Keratinocyte (primary cell): ENCODE data around the gene B3GNT5. TPM values are rescaled to one million over a fixed set of nuclear protein-coding genes. Genes with fewer than 3 reads are reported as not detected.

ENCODE experiments used
- DNase-seq: peaks from one replicate; pipeline ENCODE4 v3.0.0-alpha.2; 2011; ENCODE audit warnings: low read depth, missing footprints, low spot score
- FAIRE-seq: peaks from 2 replicates; lab custom pipeline; 2011; peaks lifted over from hg19 to GRCh38; lab: Jason Lieb, UNC
- H2AFZ ChIP-seq: 2 replicates; pipeline ENCODE4 v1.6.0; 2012; ENCODE audit warnings: low read length, control low read depth, inconsistent platforms; ENCODE audit not compliant: control insufficient read depth
- H3K27ac ChIP-seq: 2 replicates; pipeline ENCODE4 v1.5.1; 2011; ENCODE audit warnings: low read length; ENCODE audit not compliant: control insufficient read depth, insufficient read depth
- H3K27me3 ChIP-seq: 3 replicates; pipeline ENCODE4 v1.6.0; 2011; ENCODE audit warnings: low read length; ENCODE audit not compliant: control insufficient read depth, insufficient read depth; ENCODE audit errors: extremely low read depth
- H3K36me3 ChIP-seq, 2 experiments: 2 replicates in 1 of 2; 3 replicates in 1 of 2; pipeline ENCODE4 v1.5.1; 2011; ENCODE audit warnings: low read length in 2 of 2, mild to moderate bottlenecking in 1 of 2; ENCODE audit not compliant: control insufficient read depth in 2 of 2, insufficient read depth in 2 of 2; ENCODE audit errors: extremely low read depth in 1 of 2
- H3K4me1 ChIP-seq: 3 replicates; pipeline ENCODE4 v1.5.1; 2011; ENCODE audit warnings: low read length; ENCODE audit not compliant: control insufficient read depth, insufficient read depth; ENCODE audit errors: extremely low read depth
- H3K4me2 ChIP-seq: 3 replicates; pipeline ENCODE4 v1.6.0; 2011; ENCODE audit warnings: low read depth, low read length; ENCODE audit not compliant: control insufficient read depth, insufficient read depth; ENCODE audit errors: extremely low read depth
- H3K4me3 ChIP-seq, 3 experiments: fragments of 200-600 bp in 1 of 3; sonication (generic) in 1 of 3; 2 replicates in 2 of 3; 3 replicates in 1 of 3; pipeline ENCODE4 v1.5.1; 2011 to 2016; ENCODE audit warnings: low read length in 3 of 3, mild to moderate bottlenecking in 3 of 3, control low read depth in 2 of 3, inconsistent platforms in 1 of 3, low read depth in 1 of 3, mixed read lengths in 1 of 3, mixed run types in 1 of 3, moderate library complexity in 1 of 3; ENCODE audit not compliant: control insufficient read depth in 2 of 3, insufficient read depth in 2 of 3; ENCODE audit errors: extremely low read depth in 1 of 3
- H3K79me2 ChIP-seq: 2 replicates; pipeline ENCODE4 v1.6.0; 2012; ENCODE audit warnings: low read length; ENCODE audit not compliant: control insufficient read depth, insufficient read depth
- H3K9ac ChIP-seq: 3 replicates; pipeline ENCODE4 v1.6.0; 2011; ENCODE audit warnings: low read length; ENCODE audit not compliant: control insufficient read depth, insufficient read depth; ENCODE audit errors: extremely low read depth
- H3K9me1 ChIP-seq: 3 replicates; pipeline ENCODE4 v1.6.0; 2011; ENCODE audit warnings: low read length; ENCODE audit not compliant: control insufficient read depth, insufficient read depth; ENCODE audit errors: extremely low read depth
- H3K9me3 ChIP-seq: 2 replicates; pipeline ENCODE4 v1.5.1; 2012; ENCODE audit warnings: low read depth, low read length; ENCODE audit not compliant: control insufficient read depth
- H4K20me1 ChIP-seq: 3 replicates; pipeline ENCODE4 v1.6.0; 2011; ENCODE audit warnings: low read length; ENCODE audit not compliant: control insufficient read depth, insufficient read depth; ENCODE audit errors: extremely low read depth
- EZH2 ChIP-seq: IDR thresholded peaks from one replicate; pipeline ENCODE4 v1.6.1; 2012; ENCODE audit warnings: inconsistent platforms, mild to moderate bottlenecking, low read length, moderate library complexity
- dilution Hi-C: fragments of 300-500 bp; cut with MboI; formaldehyde crosslinking; loops from one replicate; pipeline ENCODE4 v1.7.0; 2020; ENCODE audit warnings: low sequenced_read_pairs; ENCODE audit not compliant: extremely low pct_ligation_motif_present
- polyA plus RNA-seq, 5 experiments: library from polyadenylated mRNA; depleted of rRNA in 3 of 5; stranded (reverse) in 3 of 5; stranded (forward) in 1 of 5; unstranded in 1 of 5; fragments of >200 nt; gene quantifications; 1 replicate in 1 of 5; 2 replicates in 3 of 5; 3 replicates in 1 of 5; pipeline versions ENCODE4 v1.2.1 to v1.2.3, GENCODE V29; 2011 to 2012; ENCODE audit warnings: missing spikeins in 2 of 5, low read depth in 1 of 5, low replicate concordance in 1 of 5
- TF ChIP-seq, protein P1 (sequence below), 3 experiments: IDR thresholded peaks in 1 of 3; conservative IDR thresholded peaks in 1 of 3; optimal IDR thresholded peaks in 1 of 3; 2 replicates in 2 of 3; 3 replicates in 1 of 3; pipeline versions ENCODE3 to v1.5.1; 2011; ENCODE audit warnings: low read length in 3 of 3, mild to moderate bottlenecking in 3 of 3, moderate library complexity in 2 of 3, control low read depth in 1 of 3, inconsistent platforms in 1 of 3; ENCODE audit not compliant: insufficient read depth in 2 of 3; ENCODE audit errors: extremely low read depth in 1 of 3

Gene B3GNT5
- polyA plus RNA-seq, 1 donor (not counting 4 experiments of a cell fraction or from before 2014, with no cell fraction given): 66.6 TPM

DNA sequence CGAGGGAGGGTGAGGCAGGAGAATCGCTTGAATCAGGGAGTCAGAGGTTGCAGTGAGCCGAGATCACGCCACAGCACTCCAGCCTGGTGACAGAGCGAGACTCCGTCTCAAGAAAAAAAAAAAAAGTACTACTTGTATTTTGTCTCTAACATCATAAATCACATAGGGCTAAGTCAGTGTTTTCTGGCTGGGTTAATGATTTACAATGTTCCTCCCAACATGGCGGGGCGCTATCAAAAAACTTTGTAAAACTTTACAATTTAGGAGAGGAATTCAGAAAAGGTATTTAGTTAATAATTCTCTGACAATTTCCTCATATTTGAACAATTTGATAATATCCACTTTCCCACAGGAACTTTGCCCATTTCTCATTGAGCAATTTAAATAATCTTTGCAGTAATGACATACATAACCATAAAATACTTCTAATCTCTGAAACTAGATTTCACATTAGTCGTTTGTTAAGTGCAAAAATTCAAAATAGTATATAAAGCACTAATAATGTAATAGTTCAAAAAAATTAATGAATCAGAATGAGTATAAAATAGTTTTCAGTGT lies 26.6 kb upstream of the B3GNT5 start:
- no peaks in the 10 kb centered on the region for H3K9me1 ChIP-seq
- DNase-seq (no peak), FAIRE-seq (no peak)
- H3K27me3 ChIP-seq: no peaks in the 10 kb centered on the region
- no peak overlapping the region for H3K4me3 ChIP-seq
- H3K4me1 ChIP-seq: peaks cover 1% of the 10 kb centered on the region
- H3K36me3 ChIP-seq: no peaks in the 10 kb centered on the region
- no peaks in the 10 kb centered on the region for H3K9me3 ChIP-seq
- no peak overlapping the region for H3K9ac ChIP-seq
- TF ChIP-seq, protein P1, sequence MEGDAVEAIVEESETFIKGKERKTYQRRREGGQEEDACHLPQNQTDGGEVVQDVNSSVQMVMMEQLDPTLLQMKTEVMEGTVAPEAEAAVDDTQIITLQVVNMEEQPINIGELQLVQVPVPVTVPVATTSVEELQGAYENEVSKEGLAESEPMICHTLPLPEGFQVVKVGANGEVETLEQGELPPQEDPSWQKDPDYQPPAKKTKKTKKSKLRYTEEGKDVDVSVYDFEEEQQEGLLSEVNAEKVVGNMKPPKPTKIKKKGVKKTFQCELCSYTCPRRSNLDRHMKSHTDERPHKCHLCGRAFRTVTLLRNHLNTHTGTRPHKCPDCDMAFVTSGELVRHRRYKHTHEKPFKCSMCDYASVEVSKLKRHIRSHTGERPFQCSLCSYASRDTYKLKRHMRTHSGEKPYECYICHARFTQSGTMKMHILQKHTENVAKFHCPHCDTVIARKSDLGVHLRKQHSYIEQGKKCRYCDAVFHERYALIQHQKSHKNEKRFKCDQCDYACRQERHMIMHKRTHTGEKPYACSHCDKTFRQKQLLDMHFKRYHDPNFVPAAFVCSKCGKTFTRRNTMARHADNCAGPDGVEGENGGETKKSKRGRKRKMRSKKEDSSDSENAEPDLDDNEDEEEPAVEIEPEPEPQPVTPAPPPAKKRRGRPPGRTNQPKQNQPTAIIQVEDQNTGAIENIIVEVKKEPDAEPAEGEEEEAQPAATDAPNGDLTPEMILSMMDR (optimal IDR thresholded peaks at IDR 0.05 in 1 of 3, IDR thresholded peaks at IDR 0.05 in 1 of 3, conservative IDR thresholded peaks at IDR 0.05 in 1 of 3; ENCODE audit: extremely low read depth in 1 of 3, insufficient read depth in 2 of 3, low read length in 3 of 3): no peak
- no peak for TF ChIP-seq EZH2
- dilution Hi-C loops: no loop called here
- H3K79me2 ChIP-seq: no peaks in the 10 kb centered on the region
- H2AFZ ChIP-seq: no peak overlapping the region
- no peaks in the 10 kb centered on the region for H4K20me1 ChIP-seq
- no peak overlapping the region for H3K27ac ChIP-seq
- H3K4me2 ChIP-seq: no peak overlapping the region

DNA sequence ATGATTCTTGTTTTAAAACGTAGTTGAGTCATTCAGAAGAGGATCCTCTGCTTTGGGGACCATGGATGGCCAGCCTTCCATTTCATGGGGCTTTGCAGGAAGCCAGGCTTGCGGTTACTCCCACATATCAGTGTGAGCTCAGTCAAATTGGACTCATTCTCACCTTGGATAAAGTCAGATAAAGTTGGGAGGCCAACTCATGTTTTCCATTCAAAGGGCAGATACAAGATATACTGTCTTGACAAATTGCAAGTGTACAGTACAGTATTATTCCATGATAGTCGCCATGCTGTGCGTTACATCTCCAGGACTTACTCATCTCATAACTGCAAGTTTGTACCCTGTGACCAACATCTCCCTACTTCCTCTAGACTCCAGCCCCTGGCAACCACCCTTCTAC lies 25.5 kb upstream of the B3GNT5 start:
- Histone ChIP-seq H3K4me1 (no peaks in the 10 kb centered on the region), H4K20me1 (no peaks in the 10 kb centered on the region), H2AFZ (no peak overlapping the region), H3K79me2 (no peaks in the 10 kb centered on the region), H3K9me3 (no peaks in the 10 kb centered on the region), H3K4me3 (no peak overlapping the region), H3K9me1 (no peaks in the 10 kb centered on the region), H3K27me3 (no peaks in the 10 kb centered on the region), H3K4me2 (no peak overlapping the region), H3K36me3 (no peaks in the 10 kb centered on the region), H3K27ac (no peak overlapping the region), H3K9ac (no peak overlapping the region)
- TF ChIP-seq, protein P1 (optimal IDR thresholded peaks at IDR 0.05 in 1 of 3, IDR thresholded peaks at IDR 0.05 in 1 of 3, conservative IDR thresholded peaks at IDR 0.05 in 1 of 3; ENCODE audit: extremely low read depth in 1 of 3, insufficient read depth in 2 of 3, low read length in 3 of 3): no peak
- TF ChIP-seq EZH2: no peak
- dilution Hi-C loops: no loop called here
- no peak for DNase-seq
- FAIRE-seq: no peak
